Stimulated activated CD4-positive, alpha-beta T cell treated with anti-CD3 and anti-CD28 coated beads, Interleukin-4, amount 100 ng/mL, for 48 hours (primary cell): ENCODE data around the gene SCO1.
A peak's percentile ranks its signal among the peaks of the same experiment; 100 is the strongest.

Experiments
- DNase-seq, 2 donors: peaks; one replicate each; pipeline ENCODE4 v3.0.0-alpha.2; 2020; ENCODE audit warnings: low read depth in 2 of 2

SCO1 gene

DNA sequence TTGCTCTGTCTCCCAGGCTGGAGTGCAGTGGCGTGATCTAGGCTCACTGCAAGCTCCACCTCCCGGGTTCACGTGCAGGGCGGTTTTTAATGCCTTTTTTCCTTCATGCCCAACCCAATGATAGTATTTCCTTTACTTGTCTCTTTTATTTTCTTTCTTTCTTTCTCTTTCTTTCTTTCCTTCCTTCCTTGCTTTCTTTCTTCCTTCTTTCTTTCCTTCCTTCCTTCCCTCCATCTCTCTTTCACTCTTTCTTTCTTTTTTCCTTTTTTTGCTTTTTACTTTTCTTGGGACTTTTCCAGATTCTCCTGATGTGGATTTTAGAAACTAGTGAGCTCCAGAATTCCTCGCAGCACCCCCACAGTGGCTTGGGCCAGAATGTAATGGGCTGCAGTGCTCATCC lies 43.3 kb downstream of the SCO1 start:
- DNase-seq = no peak

DNA sequence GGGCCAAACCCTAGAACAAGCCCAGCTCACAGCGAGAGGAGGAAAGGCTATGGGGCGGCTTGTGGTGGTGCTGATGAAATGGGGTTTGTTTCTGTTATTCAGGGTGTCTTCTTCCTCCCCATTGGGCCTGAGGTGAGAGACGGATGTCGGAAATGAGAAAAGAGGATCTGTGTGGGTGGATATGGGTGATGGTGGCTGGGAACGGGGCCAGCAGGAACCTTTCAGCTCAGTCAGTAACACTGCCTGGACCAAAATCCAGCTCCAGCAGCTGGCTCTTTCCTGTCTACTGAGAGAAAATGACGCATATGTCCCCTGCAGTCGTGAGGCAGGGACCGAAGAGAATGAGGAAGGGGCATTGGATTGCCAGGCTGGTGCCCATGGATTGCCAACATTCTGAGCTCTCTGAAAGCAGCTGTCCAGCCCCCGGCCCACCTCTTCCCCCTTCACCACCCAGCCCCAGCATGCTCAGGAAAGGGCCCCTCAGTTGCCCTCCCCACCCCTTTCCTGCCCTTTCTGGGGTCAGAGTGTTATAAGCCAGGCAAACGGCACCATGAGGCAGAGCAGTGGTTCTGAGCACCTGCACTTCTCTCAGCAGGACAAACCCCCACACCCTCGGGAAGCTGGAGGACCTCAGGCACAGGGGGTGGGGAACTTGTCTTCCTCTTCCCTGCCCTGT lies 44.2 kb downstream of the SCO1 start:
- no peak for DNase-seq

DNA sequence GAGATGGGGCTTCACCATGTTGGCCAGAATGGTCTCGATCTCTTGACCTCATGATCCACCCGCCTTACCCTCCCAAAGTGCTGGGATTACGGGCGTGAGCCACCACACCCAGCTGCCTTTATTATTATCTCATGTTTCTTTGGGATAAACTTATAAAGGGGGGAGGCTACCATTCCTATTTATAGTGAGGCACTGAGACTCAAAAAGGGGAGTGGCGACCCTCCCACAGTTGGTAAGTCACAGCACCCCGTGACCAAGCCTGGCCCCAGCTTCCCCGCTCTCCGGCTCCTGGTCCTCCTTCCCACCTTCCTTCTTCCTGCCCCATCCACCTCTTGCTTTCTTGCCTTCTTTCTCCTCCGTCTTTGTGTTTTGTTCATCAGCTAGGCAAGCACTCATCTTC lies 45.4 kb downstream of the SCO1 start:
- DNase-seq = no peak

DNA sequence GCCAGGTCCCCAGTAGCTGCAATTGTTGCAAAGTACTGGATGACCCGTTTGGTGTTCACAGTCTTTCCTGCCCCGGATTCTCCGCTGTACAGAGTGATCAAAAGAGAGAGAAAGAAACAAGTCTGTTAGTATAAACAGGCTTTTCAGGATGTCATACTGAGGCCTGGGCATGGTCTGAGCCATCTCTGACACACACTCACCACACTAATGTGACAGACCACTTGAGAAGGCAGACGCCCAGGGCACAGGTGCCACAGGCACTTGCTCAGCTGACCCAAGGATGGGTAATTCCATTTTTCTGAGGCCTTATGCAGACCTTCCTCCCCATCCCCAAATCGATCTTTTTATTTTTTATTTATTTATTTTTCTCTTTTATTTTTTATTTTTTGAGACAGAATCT lies 47.7 kb downstream of the SCO1 start:
- no peak for DNase-seq

DNA sequence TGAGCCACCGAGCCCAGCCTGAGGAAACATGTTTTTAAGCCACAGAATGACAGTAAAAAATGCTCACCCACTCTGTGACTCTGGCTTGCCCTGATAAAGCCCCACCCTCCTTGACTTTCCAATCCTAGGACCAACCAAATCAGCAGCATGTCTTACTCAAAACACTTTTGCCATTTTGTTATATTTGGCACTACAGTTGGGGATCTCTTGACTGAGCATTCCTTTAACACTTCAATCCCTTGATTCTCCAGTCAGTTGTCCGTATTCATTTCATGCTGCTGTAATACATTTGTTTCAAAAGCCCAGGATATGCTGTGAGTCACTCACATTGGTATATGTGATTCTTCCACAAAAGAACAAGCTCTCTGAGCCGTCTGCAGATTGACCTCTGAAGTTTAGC lies 48.4 kb downstream of the SCO1 start:
- DNase-seq = no peak

DNA sequence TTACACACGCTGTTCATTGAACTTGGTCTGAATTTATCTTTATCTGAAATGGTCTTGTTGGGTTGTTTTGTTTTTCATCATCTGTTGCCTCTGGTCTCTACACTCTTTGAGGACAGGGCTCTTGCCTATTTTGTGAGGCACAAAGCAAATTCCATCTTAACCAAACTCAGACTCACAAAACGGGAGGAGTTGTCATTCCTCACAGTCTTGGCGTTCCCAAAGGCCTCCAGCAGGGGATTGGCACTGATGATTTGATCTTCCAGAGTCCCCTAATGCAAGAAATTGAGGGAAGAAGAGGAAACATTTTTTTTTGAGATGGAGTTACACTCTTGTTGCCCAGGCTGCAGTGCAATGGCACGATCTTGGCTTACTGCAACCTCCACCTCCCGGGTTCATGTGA lies 49.0 kb downstream of the SCO1 start:
- no peak for DNase-seq

DNA sequence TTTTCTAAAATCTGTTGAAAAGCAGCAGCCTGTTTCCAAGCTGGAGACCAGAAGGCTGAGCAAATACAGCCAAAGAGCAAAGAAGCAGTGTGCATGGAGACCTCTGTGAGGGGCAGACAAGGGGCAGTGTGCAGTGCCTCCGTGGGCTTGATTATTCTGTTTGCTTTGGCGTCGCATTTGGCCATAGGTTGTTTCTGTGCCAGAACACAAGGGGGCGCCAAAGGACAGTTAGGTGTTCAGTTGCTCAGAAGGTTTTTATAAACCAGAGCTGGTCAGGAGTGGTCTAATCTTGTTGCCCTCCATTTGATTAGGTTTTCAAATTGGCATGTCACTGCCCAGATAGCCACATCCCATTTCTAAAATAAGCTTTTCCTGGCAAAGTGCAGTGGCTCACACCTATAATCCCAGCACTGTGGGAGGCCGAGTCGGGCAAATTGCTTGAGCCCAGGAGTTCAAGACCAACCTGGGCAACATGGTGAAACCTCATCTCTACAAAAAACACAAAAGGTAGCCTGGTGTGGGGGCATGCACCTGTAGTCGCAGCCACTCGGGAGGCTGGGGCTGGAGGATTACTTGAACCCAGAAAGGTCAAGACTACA lies 50.8 kb downstream of the SCO1 start:
- DNase-seq = peak; percentile 58 to 66

DNA sequence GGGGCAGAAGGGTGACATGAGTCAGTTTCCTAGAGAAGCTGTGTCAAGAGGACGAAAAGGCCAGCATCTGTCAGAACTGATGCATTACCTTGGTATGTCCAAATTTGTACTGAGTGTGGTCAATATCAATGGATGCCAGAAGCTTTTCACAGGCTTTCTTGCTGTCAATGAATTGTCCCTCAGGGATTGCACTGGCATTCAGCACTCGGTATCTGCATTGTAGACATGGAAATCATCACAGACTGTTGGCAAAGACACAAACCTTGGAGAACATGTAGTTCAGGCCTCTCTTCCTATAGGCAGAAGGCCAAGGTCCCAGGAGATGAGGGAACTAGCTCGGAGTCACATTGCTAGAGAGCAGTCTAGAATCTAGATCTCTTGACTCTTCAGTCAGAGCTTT lies 56.9 kb downstream of the SCO1 start:
- no peak for DNase-seq

DNA sequence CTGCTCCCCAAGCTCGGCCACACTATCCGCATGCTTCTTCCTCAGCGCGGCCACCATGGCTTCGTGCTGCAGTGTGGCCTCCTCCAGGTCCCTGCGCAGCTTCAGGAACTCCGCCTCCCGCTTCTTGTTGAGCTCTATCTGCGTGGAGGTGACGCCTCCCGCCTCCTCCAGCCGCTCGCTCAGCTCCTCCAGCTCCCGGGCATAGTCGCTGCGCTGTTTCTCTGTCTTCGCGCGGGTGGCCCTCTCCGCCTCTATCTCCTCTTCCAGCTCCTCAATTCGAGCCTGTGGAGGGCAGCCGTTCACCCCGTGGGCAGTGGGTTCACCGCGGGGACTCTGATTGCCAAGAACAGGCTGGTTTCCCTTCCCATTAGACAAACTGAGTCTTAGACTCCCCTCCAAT lies 59.2 kb downstream of the SCO1 start:
- DNase-seq = no peak

DNA sequence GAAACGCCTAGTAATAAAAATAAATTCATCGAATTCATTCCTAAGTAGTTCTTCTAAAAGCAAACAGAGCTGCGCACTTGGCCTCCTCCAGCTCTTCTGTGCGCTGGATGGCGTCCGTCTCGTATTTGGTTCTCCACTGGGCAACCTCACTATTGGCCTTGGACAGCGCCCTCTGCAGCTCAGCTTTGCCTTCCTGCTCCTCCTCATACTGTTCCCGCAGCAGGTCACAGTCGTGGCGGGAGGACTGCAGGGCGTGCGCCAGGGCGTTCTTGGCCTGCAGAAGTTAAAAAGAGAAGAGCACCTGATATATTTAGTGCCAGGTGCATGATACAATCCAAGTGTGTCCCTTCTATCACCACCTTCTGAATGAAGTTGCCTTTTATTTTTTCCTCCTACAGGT lies 62.0 kb downstream of the SCO1 start:
- DNase-seq = no peak

DNA sequence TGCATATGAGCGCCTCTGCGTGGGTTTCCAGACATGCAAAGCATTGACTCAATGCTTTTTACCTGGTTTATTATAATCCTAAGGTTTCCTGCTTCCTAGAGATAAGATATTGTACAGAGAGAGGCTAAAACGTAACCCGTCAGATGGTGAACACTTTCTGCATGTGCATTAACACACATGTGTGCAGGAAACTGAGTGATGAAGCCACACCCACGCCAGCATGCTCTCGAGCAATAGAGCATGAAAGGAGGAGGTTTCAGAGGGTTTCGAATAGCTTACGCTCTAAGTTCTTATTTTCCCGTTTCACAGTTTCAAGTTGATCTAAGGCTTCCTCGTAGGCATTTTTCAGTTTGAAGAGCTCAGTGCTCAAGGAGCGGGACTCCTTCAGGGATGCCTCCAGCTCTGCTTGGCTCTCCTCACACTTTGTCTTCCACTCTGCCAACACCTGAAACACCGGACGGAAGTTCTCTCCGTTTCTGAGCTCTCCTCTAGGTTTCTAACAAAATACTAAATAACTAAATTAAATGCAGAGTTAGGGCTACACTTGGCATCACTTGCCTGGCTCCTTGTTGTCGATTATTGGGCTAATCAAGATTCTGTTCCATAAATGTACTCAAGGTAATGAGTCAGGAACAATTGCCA lies 63.5 kb downstream of the SCO1 start:
- no peak for DNase-seq

DNA sequence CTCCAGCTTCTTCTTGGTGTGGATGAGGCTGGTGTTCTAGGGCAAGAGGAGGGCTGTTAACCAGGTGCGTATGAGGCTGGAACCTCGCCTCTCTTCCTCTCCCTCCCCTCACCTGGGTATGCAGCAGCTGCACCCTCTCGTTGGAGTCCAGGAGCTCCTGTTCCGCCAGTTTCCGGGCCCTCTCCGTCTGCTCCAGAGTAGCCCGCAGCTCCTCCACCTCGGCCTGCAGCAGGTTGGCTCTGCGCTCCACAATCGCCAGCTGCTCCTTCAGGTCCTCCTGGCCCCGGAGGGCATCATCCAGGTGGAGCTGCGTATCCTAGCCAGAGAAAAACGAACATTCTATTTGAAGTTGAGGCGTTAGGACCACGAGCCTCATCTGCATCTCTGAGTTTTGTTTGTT lies 65.6 kb downstream of the SCO1 start:
- DNase-seq = no peak

DNA sequence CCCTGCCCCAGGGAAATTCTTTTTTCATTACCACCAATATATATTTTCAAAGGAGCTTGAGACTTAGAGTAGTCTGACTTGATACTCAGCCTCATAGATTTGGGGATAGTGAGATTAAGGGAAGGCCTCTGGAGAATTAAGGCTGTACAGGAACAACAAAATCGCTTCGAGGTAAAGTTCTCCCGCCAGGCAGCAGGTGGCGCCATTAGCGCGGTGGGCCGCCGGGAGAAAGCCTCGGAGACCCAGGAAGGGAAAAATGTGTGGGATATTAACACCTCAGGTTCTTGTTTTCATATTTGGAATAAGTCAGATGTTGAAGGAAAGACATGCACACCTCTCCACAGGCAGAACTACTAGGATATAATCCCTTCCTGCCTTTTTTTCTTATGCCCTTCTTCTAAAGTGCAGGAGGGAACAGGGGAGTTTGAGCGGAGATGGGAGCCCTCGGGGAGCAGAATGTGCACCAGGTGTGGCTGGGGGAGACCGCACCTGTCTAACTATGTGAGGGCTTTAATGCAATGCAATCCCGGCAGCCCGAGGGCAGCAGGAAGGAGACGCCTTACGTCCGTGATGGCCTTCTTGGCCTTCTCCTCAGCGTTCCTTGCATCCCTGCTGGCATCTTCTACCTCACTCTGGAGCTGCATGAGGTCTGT lies 66.2 kb downstream of the SCO1 start:
- no peak for DNase-seq

DNA sequence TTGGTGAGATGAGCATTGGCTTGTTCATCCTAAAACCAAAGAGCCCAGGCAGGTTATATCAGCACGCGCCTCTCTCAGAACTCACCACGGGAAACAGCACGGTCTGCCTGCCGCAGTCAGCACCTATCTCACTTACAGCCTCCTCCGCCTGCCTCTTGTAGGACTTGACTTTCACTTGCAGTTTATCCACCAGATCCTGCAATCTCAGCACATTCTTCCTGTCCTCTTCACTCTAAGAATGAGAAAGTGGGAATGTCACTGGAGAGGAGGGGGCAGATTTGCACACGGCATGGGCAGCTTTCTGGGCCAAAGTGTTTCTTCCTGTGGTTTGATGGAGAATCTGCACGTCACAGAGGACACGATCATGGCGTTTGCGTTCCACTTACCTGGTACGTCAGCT lies 67.6 kb downstream of the SCO1 start:
- no peak for DNase-seq

DNA sequence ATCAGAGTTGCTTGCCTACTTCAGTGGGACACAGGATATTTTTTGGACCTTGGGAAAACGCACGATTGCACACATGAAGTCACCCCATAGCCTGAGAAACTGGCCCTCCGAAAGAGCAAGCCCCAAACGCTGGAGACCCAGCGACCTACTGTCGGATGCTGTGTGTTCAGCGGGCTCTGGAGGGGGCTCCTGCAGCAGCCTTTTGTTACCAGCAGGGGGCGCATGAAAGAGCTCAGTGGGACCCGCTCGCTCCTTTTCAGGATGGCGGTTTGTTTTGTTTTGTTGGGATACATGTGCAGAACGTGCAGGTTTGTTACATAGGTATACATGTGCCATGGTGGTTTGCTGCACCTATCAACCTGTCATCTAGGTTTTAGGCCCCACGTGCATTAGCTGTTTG lies 68.6 kb downstream of the SCO1 start:
- no peak for DNase-seq

DNA sequence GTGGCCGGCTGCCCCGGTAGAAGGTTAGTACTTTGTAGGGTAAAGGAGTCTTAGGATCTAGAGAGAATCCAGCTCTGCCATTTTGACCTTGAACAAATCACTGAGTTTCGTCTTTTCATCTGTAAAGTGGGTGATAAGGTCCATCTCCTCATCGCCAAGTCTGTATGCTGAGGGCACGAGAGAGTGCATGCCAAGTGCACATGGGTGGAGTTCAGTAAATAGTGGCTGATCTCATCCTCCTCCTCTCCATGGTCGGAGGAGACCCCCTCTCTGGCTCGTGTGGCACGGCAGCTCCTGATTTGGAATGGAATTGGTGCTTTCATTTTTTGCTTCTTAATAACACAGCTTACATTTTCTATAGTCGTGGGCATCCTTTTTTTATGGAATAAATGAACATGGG lies 70.9 kb downstream of the SCO1 start:
- no peak for DNase-seq

DNA sequence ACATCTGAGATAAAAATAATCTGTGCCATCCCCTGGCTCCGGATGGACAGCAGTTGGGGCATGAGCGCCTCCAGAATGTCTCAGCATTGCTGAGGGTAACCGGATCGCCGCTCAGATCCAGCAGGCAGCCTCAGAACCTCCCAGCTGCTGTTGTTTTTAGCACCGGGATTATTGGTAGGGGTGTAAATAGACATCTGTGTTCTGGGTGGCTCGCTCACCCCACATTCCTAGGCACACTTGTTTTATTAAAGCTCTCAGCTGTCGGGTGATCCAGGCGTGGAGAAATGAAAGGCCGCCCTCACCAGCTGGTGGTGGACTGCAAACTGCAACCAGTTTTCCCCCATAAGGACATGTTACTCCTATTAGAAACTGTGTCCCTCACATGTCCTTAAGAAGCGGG lies 72.4 kb downstream of the SCO1 start:
- DNase-seq = no peak

DNA sequence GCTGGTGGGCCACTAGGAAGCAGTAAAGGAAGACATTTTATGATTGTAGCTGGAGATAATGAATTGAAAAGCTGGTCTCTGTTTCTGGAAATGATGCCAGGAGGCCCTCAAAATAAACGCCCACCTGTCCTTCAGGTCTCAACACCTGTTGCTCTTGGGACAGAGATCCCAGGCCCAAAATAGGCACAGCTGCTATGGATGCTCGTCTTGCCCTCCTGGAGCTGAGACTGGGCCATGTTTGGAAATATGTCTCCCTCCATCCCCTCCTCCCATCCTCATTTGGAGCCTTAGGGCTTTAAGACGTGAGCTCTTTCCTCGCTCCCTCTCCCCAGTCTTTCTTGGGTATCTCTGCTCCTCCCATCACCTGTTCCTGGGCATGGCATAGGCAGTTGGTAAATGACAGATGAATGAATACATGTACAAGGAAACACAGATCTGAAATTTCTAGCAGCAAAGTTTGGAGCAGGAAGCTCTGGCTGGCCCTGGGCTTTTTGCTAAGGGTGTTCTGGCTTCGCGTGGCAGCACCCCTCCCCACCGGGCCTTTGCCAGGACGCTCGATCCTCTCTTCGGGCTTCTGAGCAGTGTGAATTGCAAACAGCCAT lies 73.5 kb downstream of the SCO1 start:
- DNase-seq = no peak

DNA sequence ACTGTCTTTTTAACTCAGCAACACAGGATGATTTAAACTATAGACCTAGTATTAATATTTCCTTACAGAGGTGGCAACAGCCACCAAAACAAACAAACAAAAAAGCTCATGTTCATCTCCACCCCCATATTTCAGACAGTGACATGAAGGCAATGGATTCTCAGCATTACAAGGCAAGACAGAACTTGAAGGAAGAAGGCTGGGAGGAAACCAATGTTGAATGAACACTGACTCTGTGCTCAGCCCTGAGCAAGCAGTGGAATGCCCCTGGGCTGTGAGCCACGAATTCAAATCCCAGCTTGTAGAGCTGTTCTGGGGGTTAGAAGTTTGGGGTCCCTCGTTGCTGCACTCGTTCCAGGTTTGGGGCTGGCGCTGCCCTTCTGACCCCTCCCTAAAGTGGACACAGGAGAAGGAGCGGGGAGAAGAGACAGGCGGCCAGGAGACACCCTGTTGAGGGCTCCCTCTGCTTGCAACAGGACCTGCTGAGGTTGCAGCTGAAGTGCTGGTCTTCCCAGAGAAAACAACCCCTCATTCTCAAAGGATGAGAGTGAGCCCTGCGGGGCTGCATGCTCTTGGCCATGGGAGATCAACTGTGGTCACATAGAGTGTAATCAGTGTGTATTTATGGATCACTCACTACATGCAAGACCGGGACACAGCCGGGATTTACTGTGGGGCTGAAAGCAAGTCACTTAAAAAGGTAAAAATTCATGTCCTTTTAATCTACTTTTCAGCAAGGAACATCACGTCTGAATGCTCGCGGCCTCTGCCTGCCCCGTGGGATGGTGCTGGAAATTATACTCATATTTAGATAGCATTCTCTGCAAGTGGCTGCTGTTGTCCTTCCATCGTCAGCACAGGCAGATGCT lies 74.5 kb downstream of the SCO1 start:
- DNase-seq = no peak
